CD8-positive, alpha-beta memory T cell (primary cell): ENCODE measurements around the gene GCC2. TPM values are rescaled to one million over a fixed set of nuclear protein-coding genes. Genes with fewer than 3 reads are reported as not detected.
A peak's percentile ranks its signal among the peaks of the same experiment; 100 is the strongest.
"Not testable (repeated sequence)": the region's sequence is repeated elsewhere in the genome, so short reads cannot be mapped to it uniquely, and the experiment has no call there.

ENCODE experiments used
- CTCF ChIA-PET: fragments of 350-600 bp; sonication (Branson Sonifier 250); formaldehyde crosslinking; loops from one replicate; lab custom pipeline; 2021; ENCODE audit warnings: antibody characterized with exemption; lab: Charles Lee
- POLR2A ChIA-PET: fragments of 350-600 bp; sonication (Branson Sonifier 250); formaldehyde crosslinking; loops from one replicate; lab custom pipeline; 2021; ENCODE audit warnings: antibody characterized with exemption; lab: Charles Lee
- DNase-seq, 5 donors: peaks; one replicate each; pipeline versions ENCODE4 v3.0.0 to v3.0.0-alpha.2; 2020 to 2022; ENCODE audit warnings: mixed read lengths in 1 of 5
- H3K27ac ChIP-seq: one replicate; pipeline ENCODE4 v1.7.0; 2013; ENCODE audit warnings: low read depth, mild to moderate bottlenecking, low read length, moderate library complexity
- H3K27me3 ChIP-seq: 2 replicates; pipeline ENCODE4 v1.7.0; 2013; ENCODE audit warnings: low read length, mild to moderate bottlenecking; ENCODE audit not compliant: insufficient read depth, poor library complexity, severe bottlenecking
- H3K36me3 ChIP-seq: 2 replicates; pipeline ENCODE4 v1.7.0; 2013; ENCODE audit warnings: mild to moderate bottlenecking, low read length, moderate library complexity; ENCODE audit not compliant: insufficient read depth
- H3K4me1 ChIP-seq: 2 replicates; pipeline ENCODE4 v1.7.0; 2013; ENCODE audit warnings: mild to moderate bottlenecking, low read length, moderate library complexity; ENCODE audit not compliant: insufficient read depth
- H3K4me3 ChIP-seq: 2 replicates; pipeline ENCODE4 v1.7.0; 2013; ENCODE audit warnings: mild to moderate bottlenecking, low read length
- H3K9me3 ChIP-seq: 2 replicates; pipeline ENCODE4 v1.7.0; 2013; ENCODE audit warnings: mild to moderate bottlenecking, low read length
- H3K27ac Mint-ChIP-seq, 8 donors: one replicate each; pipeline ENCODE4 v1.8.0; 2020 to 2021; ENCODE audit warnings: mixed read lengths in 8 of 8, mild to moderate bottlenecking in 6 of 8, inconsistent platforms in 3 of 8, moderate library complexity in 3 of 8
- H3K27me3 Mint-ChIP-seq, 2 donors: one replicate each; pipeline ENCODE4 v1.8.0; 2020 to 2021; ENCODE audit warnings: mixed read lengths in 2 of 2, mild to moderate bottlenecking in 1 of 2, moderate library complexity in 1 of 2
- H3K36me3 Mint-ChIP-seq, 3 donors: one replicate each; pipeline ENCODE4 v1.8.0; 2020 to 2021; ENCODE audit warnings: mixed read lengths in 3 of 3, inconsistent platforms in 1 of 3, mild to moderate bottlenecking in 1 of 3
- H3K4me1 Mint-ChIP-seq, 3 donors: one replicate each; pipeline ENCODE4 v1.8.0; 2020 to 2021; ENCODE audit warnings: mixed read lengths in 3 of 3, inconsistent platforms in 1 of 3, mild to moderate bottlenecking in 1 of 3
- H3K4me3 Mint-ChIP-seq, 7 donors: one replicate each; pipeline ENCODE4 v1.8.0; 2020 to 2021; ENCODE audit warnings: mixed read lengths in 7 of 7, mild to moderate bottlenecking in 6 of 7, moderate library complexity in 4 of 7, inconsistent platforms in 2 of 7
- H3K9me3 Mint-ChIP-seq, 5 donors: one replicate each; pipeline ENCODE4 v1.8.0; 2020 to 2022; ENCODE audit warnings: mixed read lengths in 5 of 5, mild to moderate bottlenecking in 3 of 5, moderate library complexity in 2 of 5, inconsistent platforms in 1 of 5
- polyA plus RNA-seq: library from polyadenylated mRNA; unstranded; fragments of 300-500 nt; fragmentation: Illumina TruSeq; gene quantifications from one replicate; pipeline ENCODE4 v1.2.3, GENCODE V29; 2021
- total RNA-seq, 2 experiments: library from RNA; stranded (reverse); gene quantifications; one replicate each; pipeline ENCODE4 v1.2.3, GENCODE V29; 2021

Gene GCC2
- total and polyA plus RNA-seq, 3 experiments from 2014 or later: 40.9 to 92.9 (median 49.0) TPM

GRCh38 chr2:108428286-108429009 lies 20.6 kb upstream of the GCC2 start:
- POLR2A ChIA-PET: no interaction called here
- Histone ChIP-seq H3K9me3 (no peaks in the 10 kb centered on the region), H3K36me3 (no peaks in the 10 kb centered on the region), H3K27ac (no peak overlapping the region), H3K27me3 (no peaks in the 10 kb centered on the region), H3K4me3 (no peak overlapping the region), H3K4me1 (no peaks in the 10 kb centered on the region)
- no peak for DNase-seq
- CTCF ChIA-PET: no interaction called here
- peaks cover 0 to 11% (median 0%) of the 10 kb centered on the region in 3 donors for H3K36me3 Mint-ChIP-seq
- peaks cover 0 to 4% (median 0%) of the 10 kb centered on the region in 5 donors for H3K9me3 Mint-ChIP-seq
- no peak overlapping the region for H3K4me3 Mint-ChIP-seq
- H3K27ac Mint-ChIP-seq: no peak overlapping the region
- H3K27me3 Mint-ChIP-seq: peaks cover 6 to 20% of the 10 kb centered on the region in 2 donors
- H3K4me1 Mint-ChIP-seq: no peaks in the 10 kb centered on the region

- H3K4me1 Mint-ChIP-seq, H3K27ac Mint-ChIP-seq, H3K27me3 Mint-ChIP-seq, H3K9me3 Mint-ChIP-seq, H3K27me3 ChIP-seq, H3K9me3 ChIP-seq, H3K36me3 ChIP-seq, CTCF ChIA-PET, H3K27ac ChIP-seq, H3K4me3 ChIP-seq, H3K4me3 Mint-ChIP-seq, POLR2A ChIA-PET, H3K4me1 ChIP-seq, DNase-seq: not testable (repeated sequence)
- peaks cover 0 to 10% (median 0%) of the 10 kb centered on the region in 3 donors for H3K36me3 Mint-ChIP-seq
Observed at GRCh38 chr2:108435578-108435977, 13.4 kb upstream of the GCC2 start.

GRCh38 chr2:108436976-108437375 lies 12.0 kb upstream of the GCC2 start:
- Histone ChIP-seq H3K4me1 (no peaks in the 10 kb centered on the region), H3K27ac (no peak overlapping the region), H3K4me3 (no peak overlapping the region), H3K9me3 (no peaks in the 10 kb centered on the region), H3K27me3 (no peaks in the 10 kb centered on the region), H3K36me3 (no peaks in the 10 kb centered on the region)
- ChIA-PET CTCF (no interaction called here), POLR2A (no interaction called here)
- no peak overlapping the region for H3K4me3 Mint-ChIP-seq
- no peaks in the 10 kb centered on the region for H3K9me3 Mint-ChIP-seq
- H3K27me3 Mint-ChIP-seq: peaks cover 0 to 2% of the 10 kb centered on the region in 2 donors
- DNase-seq: no peak
- H3K36me3 Mint-ChIP-seq: peaks cover 0 to 10% (median 0%) of the 10 kb centered on the region in 3 donors
- H3K4me1 Mint-ChIP-seq: peaks cover 0 to 3% (median 0%) of the 10 kb centered on the region in 3 donors
- no peak overlapping the region for H3K27ac Mint-ChIP-seq

GRCh38 chr2:108441712-108442111 lies 7.3 kb upstream of the GCC2 start:
- CTCF ChIA-PET: no interaction called here

GRCh38 chr2:108444941-108445840 lies 3.8 kb upstream of the GCC2 start:
- H3K27me3 Mint-ChIP-seq: peaks cover 0 to 2% of the 10 kb centered on the region in 2 donors
- POLR2A ChIA-PET: no interaction called here
- no peak overlapping the region for H3K4me3 ChIP-seq
- no peak overlapping the region for H3K27ac ChIP-seq
- no peaks in the 10 kb centered on the region for H3K27me3 ChIP-seq
- no peak for DNase-seq
- no peak overlapping the region for H3K27ac Mint-ChIP-seq
- H3K9me3 ChIP-seq: no peaks in the 10 kb centered on the region
- CTCF ChIA-PET: no interaction called here
- H3K4me1 ChIP-seq: peaks cover 14% of the 10 kb centered on the region
- H3K4me1 Mint-ChIP-seq: peaks cover 15 to 20% (median 20%) of the 10 kb centered on the region in 3 donors
- no peaks in the 10 kb centered on the region for H3K9me3 Mint-ChIP-seq
- no peaks in the 10 kb centered on the region for H3K36me3 ChIP-seq
- H3K4me3 Mint-ChIP-seq: no peak overlapping the region
- peaks cover 0 to 15% (median 0%) of the 10 kb centered on the region in 3 donors for H3K36me3 Mint-ChIP-seq

More at GRCh38 chr2:108441712-108442111, 7.3 kb upstream of the GCC2 start:
- Mint-ChIP-seq H3K9me3 (no peaks in the 10 kb centered on the region), H3K4me3 (no peak overlapping the region), H3K27me3 (no peaks in the 10 kb centered on the region), H3K27ac (no peak overlapping the region), H3K4me1 (peaks cover 0 to 3% (median 0%) of the 10 kb centered on the region in 3 donors), H3K36me3 (peaks cover 0 to 2% (median 0%) of the 10 kb centered on the region in 3 donors)
- H3K36me3 ChIP-seq: no peaks in the 10 kb centered on the region
- H3K27me3 ChIP-seq: no peaks in the 10 kb centered on the region
- no peaks in the 10 kb centered on the region for H3K4me1 ChIP-seq
- H3K27ac ChIP-seq: no peak overlapping the region
- H3K4me3 ChIP-seq: no peak overlapping the region
- no peak for DNase-seq
- POLR2A ChIA-PET: no interaction called here
- no peaks in the 10 kb centered on the region for H3K9me3 ChIP-seq

- DNase-seq: no peak
- peaks cover 18% of the 10 kb centered on the region for H3K4me1 ChIP-seq
- H3K27me3 ChIP-seq: no peaks in the 10 kb centered on the region
- H3K36me3 Mint-ChIP-seq: peaks cover 0 to 30% (median 3%) of the 10 kb centered on the region in 3 donors
- POLR2A ChIA-PET: no interaction called here
- H3K9me3 Mint-ChIP-seq: no peaks in the 10 kb centered on the region
- H3K4me1 Mint-ChIP-seq: peaks cover 28 to 36% (median 33%) of the 10 kb centered on the region in 3 donors
- CTCF ChIA-PET: no interaction called here
- H3K4me3 Mint-ChIP-seq: peak overlapping the region in 1 of 7 donors; percentile 43
- peaks cover 0 to 2% of the 10 kb centered on the region in 2 donors for H3K27me3 Mint-ChIP-seq
- no peaks in the 10 kb centered on the region for H3K36me3 ChIP-seq
- H3K4me3 ChIP-seq: no peak overlapping the region
- peak overlapping the region in 2 of 8 donors; percentile 8 to 99 for H3K27ac Mint-ChIP-seq
- H3K9me3 ChIP-seq: no peaks in the 10 kb centered on the region
- no peak overlapping the region for H3K27ac ChIP-seq
Observed at GRCh38 chr2:108446703-108447102, 2.3 kb upstream of the GCC2 start.

- Histone ChIP-seq H3K4me3 (peak overlapping the region; percentile 100), H3K36me3 (no peaks in the 10 kb centered on the region), H3K4me1 (peaks cover 22% of the 10 kb centered on the region), H3K9me3 (no peaks in the 10 kb centered on the region), H3K27me3 (no peaks in the 10 kb centered on the region), H3K27ac (peak overlapping the region; percentile 99)
- POLR2A ChIA-PET: interaction anchor here (0.8 to 0.9 kb wide), 2 partner anchors 11 to 85 kb away, joined by 4 to 7 read pairs; no protein-coding TSS in a partner anchor
- Mint-ChIP-seq H3K9me3 (no peaks in the 10 kb centered on the region), H3K27ac (peak overlapping the region; percentile 97 to 100 (median 99)), H3K36me3 (peaks cover 3 to 43% (median 9%) of the 10 kb centered on the region in 3 donors), H3K4me1 (peaks cover 34 to 48% (median 43%) of the 10 kb centered on the region in 3 donors), H3K27me3 (peaks cover 0 to 2% of the 10 kb centered on the region in 2 donors), H3K4me3 (peak overlapping the region; percentile 92 to 100 (median 97))
- CTCF ChIA-PET: no interaction called here
- DNase-seq: no peak
Observed at GRCh38 chr2:108447947-108448677, 894 bp upstream of the GCC2 start.
